DOHH2 (cell line): ENCODE measurements around the gene NCKAP5.

Source experiments
- H3F3A ChIP-seq: fragments of 200-600 bp; sonication (generic), shearing (Covaris generic); 2 replicates; pipeline ENCODE4 v1.6.0; 2016; ENCODE audit warnings: antibody characterized with exemption, mild to moderate bottlenecking; ENCODE audit not compliant: control insufficient read depth, insufficient read depth
- H3K27ac ChIP-seq: fragments of 200-600 bp; sonication (generic); 2 replicates; pipeline ENCODE4 v1.5.1; 2014; ENCODE audit warnings: low read depth, mild to moderate bottlenecking, low read length, moderate library complexity
- H3K27me3 ChIP-seq: fragments of 200-600 bp; sonication (generic); 2 replicates; pipeline ENCODE4 v1.6.1; 2014; ENCODE audit warnings: mild to moderate bottlenecking, low read length, mixed read lengths; ENCODE audit not compliant: control insufficient read depth
- H3K36me3 ChIP-seq: fragments of 200-600 bp; sonication (generic); 2 replicates; pipeline ENCODE4 v1.6.1; 2014; ENCODE audit warnings: mild to moderate bottlenecking, low read length, moderate library complexity, mixed read lengths; ENCODE audit not compliant: control insufficient read depth
- H3K4me1 ChIP-seq: fragments of 200-600 bp; sonication (generic); 2 replicates; pipeline ENCODE4 v1.6.1; 2014; ENCODE audit warnings: mild to moderate bottlenecking, low read length, mixed read lengths; ENCODE audit not compliant: control insufficient read depth
- H3K4me2 ChIP-seq: fragments of 200-600 bp; sonication (generic); 2 replicates; pipeline ENCODE4 v1.6.0; 2014; ENCODE audit warnings: mild to moderate bottlenecking, low read length, moderate library complexity
- H3K4me3 ChIP-seq: fragments of 200-600 bp; sonication (generic); 2 replicates; pipeline ENCODE4 v1.5.1; 2014; ENCODE audit warnings: mild to moderate bottlenecking, low read length, mixed read lengths
- H3K79me2 ChIP-seq: fragments of 200-600 bp; sonication (generic); 2 replicates; pipeline ENCODE4 v1.6.1; 2014; ENCODE audit warnings: mild to moderate bottlenecking, low read length, mixed read lengths; ENCODE audit not compliant: control insufficient read depth
- H3K9me2 ChIP-seq: fragments of 200-600 bp; sonication (generic); replicated peaks from 2 replicates; pipeline ENCODE4 v1.6.1; 2014; ENCODE audit warnings: mild to moderate bottlenecking, low read length, mixed read lengths; ENCODE audit not compliant: control insufficient read depth
- H3K9me3 ChIP-seq: fragments of 200-600 bp; sonication (generic); 2 replicates; pipeline ENCODE4 v1.6.1; 2014; ENCODE audit warnings: antibody characterized with exemption, low read length, mixed read lengths; ENCODE audit not compliant: control insufficient read depth, insufficient read depth
- H4K20me1 ChIP-seq: fragments of 200-600 bp; sonication (generic); 2 replicates; pipeline ENCODE4 v1.6.0; 2014; ENCODE audit warnings: low read depth, mild to moderate bottlenecking, antibody characterized with exemption, low read length, moderate library complexity; ENCODE audit not compliant: control insufficient read depth, insufficient read depth
- CTCF ChIP-seq: fragments of 200-600 bp; sonication (generic); IDR thresholded peaks from one replicate; pipeline ENCODE4 v1.5.1; 2014; ENCODE audit warnings: antibody characterized with exemption, mild to moderate bottlenecking, low read depth, low read length; ENCODE audit not compliant: poor library complexity, severe bottlenecking
- EZH2phosphoT487 ChIP-seq: fragments of 200-600 bp; sonication (generic); IDR thresholded peaks from 2 replicates; pipeline ENCODE4 v1.6.1; 2017; ENCODE audit warnings: borderline replicate concordance, mild to moderate bottlenecking, antibody characterized with exemption, low read length, moderate library complexity, mixed read lengths

NCKAP5 gene

DNA sequence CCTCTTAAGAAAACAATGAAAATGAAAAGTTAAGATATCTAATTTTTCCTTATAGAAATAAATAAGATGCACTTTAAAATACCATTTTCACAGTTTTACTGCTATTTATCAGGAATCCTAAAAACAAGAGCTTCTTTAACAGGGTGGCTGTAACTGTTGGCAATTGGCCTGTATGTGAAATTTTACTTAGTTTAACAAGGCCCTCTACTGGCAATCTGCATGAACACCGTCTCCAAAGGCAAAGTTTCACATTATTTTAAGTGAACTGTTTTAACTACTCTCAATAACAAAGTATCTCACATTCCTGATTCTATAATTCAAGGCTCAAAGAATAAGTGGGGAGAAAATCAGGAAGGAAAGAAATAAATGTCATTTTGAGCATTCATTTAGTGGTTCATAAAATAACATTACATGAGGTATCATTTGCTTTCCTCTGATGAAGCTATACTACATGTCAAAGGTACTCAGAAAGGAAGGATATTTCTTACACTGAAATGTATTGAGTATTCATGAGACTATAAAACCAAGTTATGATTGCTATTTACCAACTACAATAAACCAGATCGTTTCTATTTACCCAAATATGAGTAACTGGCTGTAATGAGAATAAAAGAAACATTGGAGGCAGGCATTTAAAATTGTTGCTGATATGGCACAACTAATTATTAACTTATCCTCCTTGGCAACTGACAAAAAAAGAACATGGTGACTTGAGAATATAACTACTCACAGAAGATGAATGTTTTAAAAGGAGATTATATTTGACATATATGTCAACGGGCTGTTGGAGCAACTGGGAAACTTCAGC, 7.0 kb downstream of the NCKAP5 start:
- Histone ChIP-seq H3F3A (no peaks in the 10 kb centered on the region), H3K27me3 (no peaks in the 10 kb centered on the region), H3K79me2 (no peaks in the 10 kb centered on the region), H3K4me2 (no peak overlapping the region), H3K4me3 (no peak overlapping the region), H3K4me1 (no peaks in the 10 kb centered on the region), H3K9me3 (no peaks in the 10 kb centered on the region), H4K20me1 (no peaks in the 10 kb centered on the region), H3K36me3 (no peaks in the 10 kb centered on the region), H3K27ac (no peak overlapping the region), H3K9me2 (no peaks in the 10 kb centered on the region)
- no peak for TF ChIP-seq EZH2phosphoT487
- peak; percentile 66 for TF ChIP-seq CTCF

DNA sequence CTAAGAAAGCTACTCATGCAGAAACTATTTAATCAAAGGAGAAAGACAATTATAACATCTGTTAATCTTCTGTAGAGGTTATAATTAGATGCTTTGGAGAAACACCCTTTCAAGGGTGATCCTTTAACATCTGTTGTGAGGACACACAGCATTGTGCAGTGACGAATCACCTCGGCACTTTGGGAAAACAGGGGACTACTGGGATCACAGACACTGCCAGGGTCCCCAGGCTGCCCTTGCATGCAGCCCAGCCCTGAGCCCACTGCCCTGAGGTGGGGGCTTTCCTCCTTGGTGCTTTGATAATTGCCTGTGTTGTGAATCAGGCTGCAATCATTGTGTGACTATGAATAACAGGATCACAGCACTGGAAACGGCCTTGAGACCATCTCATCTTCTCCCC, 10.6 kb downstream of the NCKAP5 start:
- TF ChIP-seq CTCF (no peak), EZH2phosphoT487 (no peak)
- Histone ChIP-seq H3K27me3 (no peaks in the 10 kb centered on the region), H3F3A (no peaks in the 10 kb centered on the region), H3K9me3 (no peaks in the 10 kb centered on the region), H3K9me2 (no peaks in the 10 kb centered on the region), H3K4me2 (no peak overlapping the region), H3K4me1 (no peaks in the 10 kb centered on the region), H4K20me1 (no peaks in the 10 kb centered on the region), H3K36me3 (no peaks in the 10 kb centered on the region), H3K4me3 (no peak overlapping the region), H3K27ac (no peak overlapping the region), H3K79me2 (no peaks in the 10 kb centered on the region)

- Histone ChIP-seq H3K27me3 (no peaks in the 10 kb centered on the region), H3K4me3 (no peak overlapping the region)
- no peak for TF ChIP-seq CTCF
Measured at GRCh38 chr2:133553838-133554408, 14.3 kb downstream of the NCKAP5 start.

More at GRCh38 chr2:133553838-133554408, 14.3 kb downstream of the NCKAP5 start:
- Histone ChIP-seq H4K20me1 (no peaks in the 10 kb centered on the region), H3K79me2 (no peaks in the 10 kb centered on the region), H3K9me3 (no peaks in the 10 kb centered on the region), H3K36me3 (no peaks in the 10 kb centered on the region), H3K4me1 (no peaks in the 10 kb centered on the region), H3K27ac (no peak overlapping the region), H3K9me2 (no peaks in the 10 kb centered on the region), H3K4me2 (no peak overlapping the region), H3F3A (no peaks in the 10 kb centered on the region)
